T-helper 2 cell treated with Interferon-gamma antibody and Interleukin-4, amounts not matched to agents 5 μg/mL and 100 μg/mL, for 36 hours (primary cell): Measurements from ENCODE around the gene CABLES2.

Source experiments
- DNase-seq: peaks from one replicate; pipeline ENCODE4 v3.0.0; 2021; ENCODE audit warnings: low spot score
- H3K27ac Mint-ChIP-seq: one replicate; pipeline ENCODE4 v1.8.0; 2021; ENCODE audit warnings: mild to moderate bottlenecking, mixed read lengths
- H3K27me3 Mint-ChIP-seq: one replicate; pipeline ENCODE4 v1.8.0; 2021; ENCODE audit warnings: low read depth, mixed read lengths
- H3K36me3 Mint-ChIP-seq: one replicate; pipeline ENCODE4 v1.8.0; 2021; ENCODE audit warnings: low read depth, mixed read lengths
- H3K4me1 Mint-ChIP-seq: one replicate; pipeline ENCODE4 v1.8.0; 2021; ENCODE audit warnings: low read depth, mixed read lengths
- H3K4me3 Mint-ChIP-seq: one replicate; pipeline ENCODE4 v1.8.0; 2022; ENCODE audit warnings: mild to moderate bottlenecking, moderate library complexity, mixed read lengths
- H3K9me3 Mint-ChIP-seq: one replicate; pipeline ENCODE4 v1.8.0; 2021; ENCODE audit warnings: mixed read lengths

Gene CABLES2

DNA sequence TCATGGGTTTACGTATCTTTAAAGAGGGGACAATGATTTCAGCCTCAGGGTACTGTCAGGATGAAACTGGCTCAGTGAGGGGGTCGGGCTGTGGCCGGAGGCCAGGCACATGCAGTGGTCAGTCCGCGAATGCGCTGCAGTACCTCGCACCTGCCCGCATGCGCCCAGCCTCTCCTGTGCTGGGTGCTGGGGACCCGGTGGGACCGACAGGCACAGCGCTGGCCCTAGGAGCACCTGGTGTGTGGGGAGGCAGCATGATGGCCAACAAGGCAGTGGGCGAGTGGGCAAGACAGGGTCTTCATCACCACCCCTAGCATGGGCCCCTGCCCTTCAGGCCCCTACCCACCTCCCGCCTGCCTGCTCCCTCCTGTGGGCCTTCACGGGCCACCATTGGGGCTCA is 970 bp upstream of the CABLES2 start:
- peak overlapping the region; percentile 80 for H3K4me3 Mint-ChIP-seq
- DNase-seq = no peak
- H3K9me3 Mint-ChIP-seq = no peaks in the 10 kb centered on the region
- no peaks in the 10 kb centered on the region for H3K36me3 Mint-ChIP-seq
- no peaks in the 10 kb centered on the region for H3K27me3 Mint-ChIP-seq
- H3K4me1 Mint-ChIP-seq = peaks cover 23% of the 10 kb centered on the region
- H3K27ac Mint-ChIP-seq = peak overlapping the region; percentile 86

DNA sequence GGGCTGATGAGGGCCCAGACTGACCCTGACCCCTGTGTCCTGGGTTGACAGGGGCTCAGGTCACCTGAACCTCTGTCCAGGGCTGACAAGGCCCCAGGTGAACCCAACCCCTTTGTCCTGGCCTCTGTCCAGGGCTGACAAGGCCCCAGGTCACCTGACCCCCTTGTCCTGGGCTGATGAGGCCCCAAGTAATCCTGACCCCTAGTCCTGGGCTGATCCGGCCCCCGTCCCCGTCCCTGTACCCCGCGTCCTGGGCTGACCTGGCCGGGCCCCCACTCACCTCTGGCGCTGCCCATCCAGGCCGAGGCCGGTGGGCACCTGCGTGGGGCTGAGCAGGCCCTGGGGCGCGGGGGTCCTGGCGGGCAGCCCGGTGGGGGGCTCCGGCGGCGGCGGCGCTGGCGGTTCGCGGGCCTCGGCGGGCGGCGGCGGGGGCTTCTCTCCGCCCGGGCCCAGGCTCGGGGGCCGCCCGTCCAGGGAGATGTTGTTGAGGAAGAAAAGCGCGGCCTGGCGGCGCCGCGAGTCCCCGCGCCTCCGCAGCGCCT is 379 bp downstream of the CABLES2 start:
- H3K9me3 Mint-ChIP-seq = no peaks in the 10 kb centered on the region
- no peak for DNase-seq
- peaks cover 23% of the 10 kb centered on the region for H3K4me1 Mint-ChIP-seq
- H3K27ac Mint-ChIP-seq = no peak overlapping the region
- no peaks in the 10 kb centered on the region for H3K36me3 Mint-ChIP-seq
- peak overlapping the region; percentile 86 for H3K4me3 Mint-ChIP-seq
- H3K27me3 Mint-ChIP-seq = no peaks in the 10 kb centered on the region

DNA sequence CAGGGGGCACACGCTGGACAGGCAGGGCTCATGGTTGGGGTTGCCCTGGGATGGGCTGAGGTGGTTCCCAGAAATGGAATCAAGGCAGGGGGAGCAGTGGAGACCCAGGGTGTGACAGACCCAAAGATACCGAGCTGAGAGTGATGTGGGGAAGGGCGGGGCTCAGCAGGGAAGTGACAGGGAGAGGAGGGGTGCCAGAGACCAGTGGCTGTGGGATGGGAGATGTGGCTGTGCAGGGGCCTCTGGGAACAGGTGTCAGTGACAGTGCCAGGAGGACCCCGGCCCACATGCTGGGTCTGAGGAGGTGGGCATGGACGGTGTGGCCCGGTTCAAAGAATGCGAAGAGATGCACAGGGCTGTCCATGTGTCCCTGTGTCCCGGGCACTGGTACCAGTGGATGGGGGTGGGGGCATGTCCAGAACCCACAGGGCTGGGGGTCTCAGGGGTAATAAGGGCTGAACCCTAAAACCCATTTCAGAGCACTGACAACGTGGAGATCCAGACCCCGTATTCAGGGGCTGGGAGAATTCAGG is 1.0 kb downstream of the CABLES2 start:
- peak overlapping the region; percentile 86 for H3K4me3 Mint-ChIP-seq
- H3K27ac Mint-ChIP-seq = peak overlapping the region; percentile 80
- no peaks in the 10 kb centered on the region for H3K27me3 Mint-ChIP-seq
- DNase-seq = no peak
- H3K9me3 Mint-ChIP-seq = no peaks in the 10 kb centered on the region
- H3K36me3 Mint-ChIP-seq = no peaks in the 10 kb centered on the region
- H3K4me1 Mint-ChIP-seq = peaks cover 23% of the 10 kb centered on the region

DNA sequence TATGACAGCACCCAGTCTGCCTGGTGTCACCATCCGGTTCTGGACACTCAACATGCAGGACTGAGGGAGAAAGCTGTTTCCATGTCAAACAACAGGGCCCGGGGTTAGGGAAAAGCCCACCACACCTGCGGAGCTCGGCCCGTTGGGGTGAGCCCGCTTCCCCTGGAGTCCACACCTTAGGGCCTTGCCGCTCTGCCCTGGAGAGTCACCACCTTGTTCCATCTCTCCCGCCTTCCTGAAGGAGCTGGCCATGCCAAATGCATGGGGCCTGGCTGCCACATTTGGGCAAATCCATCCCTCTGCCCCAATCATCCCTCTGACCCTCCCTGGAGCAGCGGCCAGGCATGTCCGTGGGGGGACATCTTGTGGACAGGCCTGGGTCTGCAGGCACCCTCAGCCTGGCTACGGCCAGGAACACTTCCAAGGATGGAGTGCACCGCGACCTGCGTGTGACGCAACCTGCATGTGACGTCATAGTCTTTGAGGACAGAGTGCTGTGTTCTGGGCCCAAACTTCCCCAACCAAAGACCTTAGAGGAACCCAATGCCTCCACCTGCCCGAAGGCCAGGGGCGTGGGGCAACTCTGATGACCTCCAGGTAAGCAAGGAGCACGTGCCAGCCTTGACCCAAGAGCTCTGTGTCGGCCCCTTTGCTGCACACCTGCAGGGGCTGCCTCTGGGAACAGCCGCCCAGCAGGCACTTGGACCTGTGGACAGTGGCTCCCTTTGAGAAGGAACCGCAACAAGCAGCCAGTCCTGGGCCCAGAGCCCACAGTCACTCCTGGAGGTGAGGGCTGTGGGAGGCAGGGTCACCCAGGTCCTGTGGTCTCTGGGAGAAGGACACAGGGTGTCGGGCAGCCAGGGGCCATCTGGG is 1.7 kb downstream of the CABLES2 start:
- Mint-ChIP-seq H3K27ac (peak overlapping the region; percentile 80), H3K4me1 (peaks cover 23% of the 10 kb centered on the region), H3K9me3 (no peaks in the 10 kb centered on the region), H3K27me3 (no peaks in the 10 kb centered on the region), H3K36me3 (peaks cover 2% of the 10 kb centered on the region), H3K4me3 (peak overlapping the region; percentile 86)
- DNase-seq = no peak

DNA sequence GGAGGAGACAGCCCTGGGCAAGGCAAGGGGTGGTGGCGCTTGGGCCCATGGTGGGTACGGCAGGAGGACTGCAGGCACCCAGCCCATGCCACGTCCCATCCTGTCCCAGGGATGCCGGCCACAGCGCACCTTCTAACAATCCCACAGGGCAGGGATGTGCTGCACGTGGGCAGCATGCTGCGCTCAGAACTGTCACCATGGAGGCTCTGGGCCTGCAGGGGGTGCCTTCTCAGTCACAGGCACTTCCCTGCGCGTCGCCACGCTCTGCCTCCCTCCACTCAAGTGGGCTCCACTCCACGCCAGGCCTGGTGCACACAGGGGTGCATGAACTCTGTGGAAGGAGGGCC is 2.4 kb downstream of the CABLES2 start:
- Mint-ChIP-seq H3K9me3 (no peaks in the 10 kb centered on the region), H3K4me3 (no peak overlapping the region), H3K36me3 (peaks cover 4% of the 10 kb centered on the region), H3K27ac (no peak overlapping the region), H3K4me1 (peaks cover 20% of the 10 kb centered on the region), H3K27me3 (no peaks in the 10 kb centered on the region)
- DNase-seq = no peak

DNA sequence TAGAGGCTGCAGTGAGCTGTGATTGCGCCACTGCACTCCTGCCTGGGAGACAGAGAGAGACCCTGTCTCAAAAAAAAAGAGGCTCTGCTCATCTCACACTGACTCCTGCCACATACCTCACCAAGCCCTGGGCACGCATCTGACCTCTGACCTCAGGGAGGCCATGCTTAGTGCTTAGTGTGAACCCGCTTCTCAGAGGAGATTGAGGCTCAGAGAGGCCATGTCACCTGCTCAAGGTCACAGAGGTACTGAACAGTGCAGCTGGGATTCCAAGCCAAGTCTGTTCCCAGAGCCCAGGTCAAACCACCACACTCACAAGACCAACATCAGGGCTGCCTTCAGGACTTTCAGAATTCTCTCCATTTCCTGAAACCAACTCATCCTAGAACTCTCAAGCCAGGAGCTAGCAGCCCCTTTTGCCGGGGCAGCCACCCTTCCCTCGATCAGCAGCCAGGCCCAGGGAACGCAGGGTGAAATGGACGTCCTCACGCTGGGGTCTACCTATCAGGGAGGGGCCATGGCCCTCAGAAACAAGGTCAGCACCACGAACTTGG is 2.9 kb downstream of the CABLES2 start:
- DNase-seq = no peak
- H3K4me3 Mint-ChIP-seq = peak overlapping the region; percentile 34
- H3K4me1 Mint-ChIP-seq = peaks cover 15% of the 10 kb centered on the region
- H3K9me3 Mint-ChIP-seq = no peaks in the 10 kb centered on the region
- no peaks in the 10 kb centered on the region for H3K27me3 Mint-ChIP-seq
- no peak overlapping the region for H3K27ac Mint-ChIP-seq
- H3K36me3 Mint-ChIP-seq = peaks cover 5% of the 10 kb centered on the region

DNA sequence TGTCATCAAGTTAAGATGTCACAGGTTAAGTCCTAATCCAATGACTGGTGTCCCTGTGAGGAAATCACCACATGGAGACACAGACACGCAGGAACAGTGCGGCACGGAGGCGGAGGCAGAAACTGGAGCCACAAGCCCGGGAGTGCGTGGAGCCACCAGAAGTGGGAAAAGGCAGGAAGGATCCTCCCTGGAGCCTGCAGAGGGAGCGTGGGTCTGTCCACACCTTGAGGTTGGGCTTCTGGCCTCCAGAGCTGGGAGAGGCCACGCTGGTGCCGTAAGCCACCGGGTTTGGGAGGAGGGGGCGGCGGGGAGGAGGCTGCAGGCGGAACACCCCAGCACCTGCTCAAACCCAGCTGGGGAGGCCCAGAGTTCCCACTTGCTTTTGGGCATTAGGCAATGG is 3.8 kb downstream of the CABLES2 start:
- H3K27ac Mint-ChIP-seq = no peak overlapping the region
- H3K9me3 Mint-ChIP-seq = no peaks in the 10 kb centered on the region
- no peak for DNase-seq
- H3K4me3 Mint-ChIP-seq = no peak overlapping the region
- H3K36me3 Mint-ChIP-seq = peaks cover 5% of the 10 kb centered on the region
- H3K27me3 Mint-ChIP-seq = no peaks in the 10 kb centered on the region
- H3K4me1 Mint-ChIP-seq = peaks cover 15% of the 10 kb centered on the region

DNA sequence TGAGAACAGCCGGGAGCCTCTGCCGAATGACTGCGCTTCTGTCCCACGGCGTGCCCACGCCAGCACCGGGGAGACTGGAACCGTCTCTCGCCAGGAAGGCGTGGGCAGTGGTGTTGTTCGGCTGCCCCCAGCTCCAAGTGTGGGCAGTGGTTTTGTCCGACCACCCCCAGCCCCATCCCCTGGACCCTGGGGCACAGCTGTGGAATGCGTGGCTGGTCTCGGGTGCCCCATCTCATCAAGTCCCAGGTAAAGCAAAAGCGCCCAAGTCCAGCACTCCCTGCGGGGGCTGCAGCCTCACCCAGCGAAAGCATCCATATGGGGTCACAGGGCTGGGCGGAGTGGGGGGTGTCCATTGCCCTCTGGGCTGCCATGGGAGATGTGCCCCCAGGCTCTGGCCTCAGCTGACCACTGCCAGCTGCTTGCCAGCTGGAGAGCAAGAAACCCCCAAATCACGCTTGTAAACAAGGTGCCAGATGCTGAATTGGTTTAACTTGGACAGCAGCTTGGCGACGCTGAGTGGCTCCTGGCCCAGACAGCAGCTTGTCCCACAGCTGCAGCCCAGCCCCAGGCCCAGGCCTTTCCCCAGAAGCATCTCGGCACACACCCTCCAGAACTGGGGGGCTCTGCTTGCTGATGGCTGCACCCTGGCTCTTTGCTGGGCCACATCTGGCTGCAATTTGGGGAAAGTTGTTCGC is 4.5 kb downstream of the CABLES2 start:
- Mint-ChIP-seq H3K27me3 (no peaks in the 10 kb centered on the region), H3K4me1 (peaks cover 12% of the 10 kb centered on the region), H3K9me3 (peaks cover 5% of the 10 kb centered on the region), H3K27ac (no peak overlapping the region), H3K36me3 (peaks cover 7% of the 10 kb centered on the region), H3K4me3 (no peak overlapping the region)
- no peak for DNase-seq

DNA sequence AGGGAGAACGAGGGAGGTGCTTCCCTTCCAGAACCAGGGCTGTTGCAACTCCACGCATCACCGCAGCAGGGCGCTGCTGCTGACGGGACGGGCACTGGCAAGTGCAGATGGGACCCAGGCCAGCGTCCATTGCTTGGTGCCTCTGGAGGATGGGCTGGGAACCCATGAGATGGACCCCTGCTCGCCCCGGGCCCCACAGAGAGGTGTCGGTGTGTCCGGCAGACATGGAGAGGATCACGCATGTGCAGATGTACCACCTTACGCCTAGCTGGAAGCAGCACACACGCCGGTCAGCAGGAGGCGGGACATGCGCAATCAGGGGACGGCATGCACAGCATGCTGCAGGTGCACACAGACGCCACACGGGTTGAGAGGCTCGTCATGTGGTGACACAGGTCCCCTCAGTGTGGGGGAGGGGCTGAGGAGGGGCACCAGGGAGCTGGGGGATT is 5.7 kb downstream of the CABLES2 start:
- DNase-seq = no peak
- Mint-ChIP-seq H3K4me3 (no peak overlapping the region), H3K9me3 (peaks cover 6% of the 10 kb centered on the region), H3K27me3 (no peaks in the 10 kb centered on the region), H3K4me1 (peaks cover 12% of the 10 kb centered on the region), H3K27ac (no peak overlapping the region), H3K36me3 (peaks cover 12% of the 10 kb centered on the region)

DNA sequence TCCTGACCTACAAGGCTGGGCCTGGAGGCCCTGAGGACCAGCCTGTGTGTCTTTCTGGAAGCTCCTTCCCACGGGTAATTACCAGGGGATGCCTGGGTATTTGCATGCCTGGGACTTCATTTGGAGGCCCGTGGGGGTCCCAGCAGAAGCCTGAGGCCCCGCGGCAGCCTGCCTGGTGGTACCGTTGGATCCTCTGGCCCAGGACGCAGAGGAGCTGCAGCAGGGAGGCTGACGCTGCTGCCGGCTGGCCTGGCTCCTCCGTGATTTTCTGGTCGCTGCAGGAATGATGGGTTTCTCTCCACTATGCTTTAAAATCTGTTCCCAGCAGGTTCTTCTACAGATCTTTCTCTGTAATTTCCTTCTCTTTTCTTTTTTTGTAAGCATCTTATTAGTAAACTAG is 6.5 kb downstream of the CABLES2 start:
- H3K27ac Mint-ChIP-seq = no peak overlapping the region
- peaks cover 6% of the 10 kb centered on the region for H3K4me1 Mint-ChIP-seq
- H3K9me3 Mint-ChIP-seq = peaks cover 6% of the 10 kb centered on the region
- peaks cover 12% of the 10 kb centered on the region for H3K36me3 Mint-ChIP-seq
- no peak for DNase-seq
- no peaks in the 10 kb centered on the region for H3K27me3 Mint-ChIP-seq
- H3K4me3 Mint-ChIP-seq = no peak overlapping the region

DNA sequence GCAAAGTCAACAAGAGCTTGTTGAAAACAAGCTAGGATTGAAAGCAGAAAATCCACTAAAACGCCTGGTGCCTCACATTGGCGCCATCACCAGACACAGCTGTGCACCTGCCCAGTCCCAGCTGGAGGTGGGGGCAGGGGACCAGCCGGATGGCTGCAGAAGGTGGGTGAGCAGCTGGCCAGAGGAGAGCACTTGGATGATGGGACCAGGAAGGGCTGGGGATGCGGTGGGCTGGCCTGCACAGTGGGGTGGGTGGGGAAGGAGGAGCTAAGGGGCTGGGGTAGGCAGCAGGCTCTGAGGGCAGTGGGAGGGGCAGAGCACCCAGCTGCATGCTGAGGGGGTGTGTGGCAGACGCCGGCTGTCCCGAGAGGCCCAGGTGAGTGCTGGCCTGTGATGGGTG is 7.1 kb downstream of the CABLES2 start:
- peaks cover 2% of the 10 kb centered on the region for H3K4me1 Mint-ChIP-seq
- no peak for DNase-seq
- H3K36me3 Mint-ChIP-seq = peaks cover 14% of the 10 kb centered on the region
- H3K9me3 Mint-ChIP-seq = peaks cover 6% of the 10 kb centered on the region
- H3K4me3 Mint-ChIP-seq = no peak overlapping the region
- no peaks in the 10 kb centered on the region for H3K27me3 Mint-ChIP-seq
- H3K27ac Mint-ChIP-seq = no peak overlapping the region

DNA sequence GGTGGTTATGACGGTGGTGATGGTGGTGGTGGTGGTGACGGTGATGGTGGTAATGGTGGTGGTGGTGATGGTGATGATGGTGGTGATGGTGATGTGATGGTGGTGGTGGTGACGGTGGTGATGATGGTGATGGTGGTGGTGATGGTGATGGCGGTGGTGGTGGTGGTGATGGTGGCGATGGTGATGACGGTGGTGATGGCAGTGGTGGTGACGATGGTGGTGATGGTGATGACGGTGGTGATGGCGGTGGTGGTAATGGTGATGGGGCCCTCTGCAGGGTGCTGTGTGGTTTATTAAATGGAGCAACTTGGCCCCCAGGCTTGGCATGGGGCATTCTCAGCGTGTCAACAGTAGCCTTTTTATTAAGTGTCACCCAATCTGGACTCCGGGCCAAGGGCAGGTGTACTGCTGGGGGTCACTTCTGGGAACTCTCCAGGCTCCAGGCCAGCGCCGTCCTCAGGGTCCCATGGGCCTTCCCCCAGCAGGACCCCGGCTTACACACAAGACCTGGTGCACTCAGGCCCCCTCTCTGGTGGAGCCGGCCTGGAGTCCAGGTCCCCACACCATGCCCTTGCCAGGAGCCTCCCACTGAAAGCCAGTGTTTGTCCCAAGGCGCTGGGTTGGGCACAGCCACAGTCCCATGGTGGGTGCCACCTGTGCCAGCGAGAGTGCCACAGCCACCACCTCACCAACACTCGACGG is 8.8 kb downstream of the CABLES2 start:
- no peak overlapping the region for H3K27ac Mint-ChIP-seq
- H3K36me3 Mint-ChIP-seq = peaks cover 15% of the 10 kb centered on the region
- DNase-seq = no peak
- H3K4me3 Mint-ChIP-seq = no peak overlapping the region
- peaks cover 6% of the 10 kb centered on the region for H3K9me3 Mint-ChIP-seq
- no peaks in the 10 kb centered on the region for H3K4me1 Mint-ChIP-seq
- H3K27me3 Mint-ChIP-seq = no peaks in the 10 kb centered on the region

DNA sequence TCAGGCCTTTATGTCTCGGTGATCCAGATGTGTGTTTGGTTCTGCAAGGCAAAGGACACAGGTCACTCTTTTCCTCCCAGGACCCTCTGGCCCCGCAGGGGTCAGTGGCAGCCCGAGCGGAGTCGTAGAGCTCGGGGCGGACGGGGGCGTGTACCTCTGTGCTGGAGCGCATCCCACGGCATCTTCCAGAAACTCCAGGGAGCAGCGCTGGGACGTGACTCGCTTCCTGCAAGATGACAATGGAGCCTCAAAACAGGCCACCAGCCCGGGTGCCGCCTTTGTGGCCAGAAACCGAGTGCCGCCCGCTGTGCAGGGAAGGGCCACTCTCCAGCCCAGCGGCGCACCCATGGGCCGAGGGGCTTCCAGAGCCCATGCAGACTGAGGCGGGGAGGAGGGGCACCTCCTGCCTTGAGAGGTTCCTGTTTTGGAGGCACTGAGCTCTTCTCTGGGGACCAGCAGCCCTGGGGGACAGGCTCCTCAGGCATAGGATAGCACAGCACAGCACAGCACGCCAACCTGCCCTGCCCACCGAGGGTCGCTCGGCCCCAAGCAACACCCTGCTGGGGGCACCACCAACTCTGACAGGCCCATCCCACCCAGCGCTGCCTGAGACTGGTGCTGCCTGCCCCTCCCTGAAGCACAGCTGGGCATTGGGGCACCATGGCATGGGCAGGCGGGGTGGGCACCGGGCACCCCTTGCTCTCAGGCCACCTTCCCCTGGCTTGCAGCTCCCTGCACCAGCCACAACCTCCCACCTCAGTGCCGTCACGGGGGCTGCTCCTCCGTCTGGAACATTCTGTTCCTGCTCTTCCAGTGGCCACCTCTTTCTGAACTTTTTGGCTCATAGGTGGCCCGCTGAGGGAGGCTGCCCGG is 10.5 kb downstream of the CABLES2 start:
- H3K27ac Mint-ChIP-seq = no peak overlapping the region
- H3K4me3 Mint-ChIP-seq = no peak overlapping the region
- H3K4me1 Mint-ChIP-seq = no peaks in the 10 kb centered on the region

More for the DNA sequence above, 10.5 kb downstream of the CABLES2 start:
- no peak for DNase-seq
- H3K9me3 Mint-ChIP-seq = peaks cover 6% of the 10 kb centered on the region
- H3K36me3 Mint-ChIP-seq = peaks cover 15% of the 10 kb centered on the region
- H3K27me3 Mint-ChIP-seq = no peaks in the 10 kb centered on the region
